Measurements from ENCODE around the gene PDLIM1.
A peak's percentile ranks its signal among the peaks of the same experiment; 100 is the strongest.
"Not testable (repeated sequence)": the region's sequence is repeated elsewhere in the genome, so short reads cannot be mapped to it uniquely, and the experiment has no call there.

Gene PDLIM1

GRCh38 chr10:95242581-95243317 is 48.1 kb downstream of the PDLIM1 start:
- TF ChIP-seq CTCF (IDR thresholded peaks at IDR 0.05; ENCODE audit: low read depth, low read length) = peak; percentile 76
- DNase-seq (ENCODE audit: extremely low read depth, low read depth) = no peak

GRCh38 chr10:95241533-95241932 is 49.3 kb downstream of the PDLIM1 start:
- DNase-seq (ENCODE audit: extremely low read depth, low read depth) = no peak

GRCh38 chr10:95240811-95241210 is 50.0 kb downstream of the PDLIM1 start:
- TF ChIP-seq CTCF (IDR thresholded peaks at IDR 0.05; ENCODE audit: low read depth, low read length) = no peak
- DNase-seq (ENCODE audit: extremely low read depth, low read depth) = no peak

More at GRCh38 chr10:95241533-95241932, 49.3 kb downstream of the PDLIM1 start:
- no peak for TF ChIP-seq CTCF (IDR thresholded peaks at IDR 0.05; ENCODE audit: low read depth, low read length)

- DNase-seq (ENCODE audit: extremely low read depth, low read depth) = not testable (repeated sequence)
Observed at GRCh38 chr10:95240096-95240495, 50.7 kb downstream of the PDLIM1 start.

GRCh38 chr10:95237376-95238170 is 53.2 kb downstream of the PDLIM1 start:
- no peak for DNase-seq (ENCODE audit: extremely low read depth, low read depth)
- no peak for TF ChIP-seq CTCF (IDR thresholded peaks at IDR 0.05; ENCODE audit: low read depth, low read length)

GRCh38 chr10:95236068-95236903 is 54.5 kb downstream of the PDLIM1 start:
- TF ChIP-seq CTCF (IDR thresholded peaks at IDR 0.05; ENCODE audit: low read depth, low read length) = no peak
- no peak for DNase-seq (ENCODE audit: extremely low read depth, low read depth)

GRCh38 chr10:95235676-95236067 is 55.1 kb downstream of the PDLIM1 start:
- no peak for TF ChIP-seq CTCF (IDR thresholded peaks at IDR 0.05; ENCODE audit: low read depth, low read length)
- DNase-seq (ENCODE audit: extremely low read depth, low read depth) = no peak

All from AG09319 (cell line).